GM12873 (cell line): ENCODE results near the gene CTSZ.

Experiments
- TF ChIP-seq, protein P1 (sequence below): IDR thresholded peaks from 2 replicates; pipeline ENCODE4 v1.5.1; 2012; ENCODE audit warnings: low read depth, mild to moderate bottlenecking, moderate library complexity, low read length, control low read depth; ENCODE audit not compliant: insufficient read depth; ENCODE audit errors: missing control alignments

CTSZ gene

DNA sequence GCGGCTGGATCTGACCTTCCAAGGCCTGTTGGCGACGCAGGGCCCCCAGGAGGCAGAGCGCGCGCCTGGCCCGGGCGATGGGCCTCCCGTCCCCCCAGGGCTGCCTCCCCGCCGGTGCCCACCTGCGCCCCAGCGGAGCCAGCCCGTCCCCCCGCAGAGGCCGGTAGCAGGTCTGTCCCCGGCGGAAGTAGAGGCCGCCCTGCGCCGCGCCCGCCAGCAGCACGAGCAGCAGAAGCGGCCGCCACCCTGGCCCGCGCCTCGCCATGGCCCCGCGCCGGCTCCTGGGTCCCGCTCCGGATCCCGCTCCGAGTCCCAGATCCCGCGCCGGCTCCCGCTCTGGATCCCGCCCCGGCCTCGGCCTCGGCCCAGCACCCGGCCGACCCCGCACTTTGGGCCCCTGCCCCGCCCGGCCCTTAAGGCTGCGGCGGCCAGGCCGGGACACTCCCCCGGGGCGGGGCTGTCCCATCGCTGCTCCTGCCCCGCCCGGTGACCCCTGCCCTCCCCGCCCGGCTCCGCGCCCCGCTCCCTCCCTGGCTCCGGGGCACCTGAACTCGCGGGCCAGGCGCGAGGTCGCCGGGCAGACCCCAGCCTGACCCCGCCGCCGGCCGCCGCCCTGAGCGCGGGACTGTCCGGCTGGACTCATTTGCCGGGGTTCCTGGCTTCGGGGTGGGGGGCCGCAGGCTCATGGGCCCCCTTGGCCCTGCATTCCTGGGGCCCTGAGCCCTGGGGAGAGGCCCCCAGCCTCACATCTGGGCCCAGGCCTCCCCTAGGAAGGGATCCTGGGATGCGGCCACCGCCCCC lies at the start of gene CTSZ:
CTSZ (minus strand) TSS at position 391 of the 801 bp plus-strand sequence; CDS start at position 265, 126 bp downstream.
- TF ChIP-seq, protein P1, sequence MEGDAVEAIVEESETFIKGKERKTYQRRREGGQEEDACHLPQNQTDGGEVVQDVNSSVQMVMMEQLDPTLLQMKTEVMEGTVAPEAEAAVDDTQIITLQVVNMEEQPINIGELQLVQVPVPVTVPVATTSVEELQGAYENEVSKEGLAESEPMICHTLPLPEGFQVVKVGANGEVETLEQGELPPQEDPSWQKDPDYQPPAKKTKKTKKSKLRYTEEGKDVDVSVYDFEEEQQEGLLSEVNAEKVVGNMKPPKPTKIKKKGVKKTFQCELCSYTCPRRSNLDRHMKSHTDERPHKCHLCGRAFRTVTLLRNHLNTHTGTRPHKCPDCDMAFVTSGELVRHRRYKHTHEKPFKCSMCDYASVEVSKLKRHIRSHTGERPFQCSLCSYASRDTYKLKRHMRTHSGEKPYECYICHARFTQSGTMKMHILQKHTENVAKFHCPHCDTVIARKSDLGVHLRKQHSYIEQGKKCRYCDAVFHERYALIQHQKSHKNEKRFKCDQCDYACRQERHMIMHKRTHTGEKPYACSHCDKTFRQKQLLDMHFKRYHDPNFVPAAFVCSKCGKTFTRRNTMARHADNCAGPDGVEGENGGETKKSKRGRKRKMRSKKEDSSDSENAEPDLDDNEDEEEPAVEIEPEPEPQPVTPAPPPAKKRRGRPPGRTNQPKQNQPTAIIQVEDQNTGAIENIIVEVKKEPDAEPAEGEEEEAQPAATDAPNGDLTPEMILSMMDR: no peak

DNA sequence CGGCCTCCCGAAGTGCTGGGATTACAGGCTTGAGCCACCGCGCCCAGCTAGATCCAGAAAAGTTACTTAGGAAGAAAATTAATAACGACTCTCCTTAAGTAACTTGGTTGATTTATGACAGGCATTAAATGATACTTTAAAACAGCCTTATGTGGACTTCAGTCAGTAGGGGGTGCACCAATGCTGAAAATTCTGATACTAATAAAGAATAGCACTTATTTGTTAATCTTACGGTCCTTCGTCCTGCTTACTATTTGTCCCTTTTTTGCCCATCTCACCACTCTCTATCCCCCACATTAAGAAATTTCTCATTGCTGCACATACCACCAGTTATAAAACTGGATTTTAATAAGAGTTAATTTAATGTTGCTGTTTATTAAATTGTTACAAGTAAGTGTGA lies 48.2 kb upstream of the CTSZ start:
- TF ChIP-seq, protein P1: peak; percentile 28

DNA sequence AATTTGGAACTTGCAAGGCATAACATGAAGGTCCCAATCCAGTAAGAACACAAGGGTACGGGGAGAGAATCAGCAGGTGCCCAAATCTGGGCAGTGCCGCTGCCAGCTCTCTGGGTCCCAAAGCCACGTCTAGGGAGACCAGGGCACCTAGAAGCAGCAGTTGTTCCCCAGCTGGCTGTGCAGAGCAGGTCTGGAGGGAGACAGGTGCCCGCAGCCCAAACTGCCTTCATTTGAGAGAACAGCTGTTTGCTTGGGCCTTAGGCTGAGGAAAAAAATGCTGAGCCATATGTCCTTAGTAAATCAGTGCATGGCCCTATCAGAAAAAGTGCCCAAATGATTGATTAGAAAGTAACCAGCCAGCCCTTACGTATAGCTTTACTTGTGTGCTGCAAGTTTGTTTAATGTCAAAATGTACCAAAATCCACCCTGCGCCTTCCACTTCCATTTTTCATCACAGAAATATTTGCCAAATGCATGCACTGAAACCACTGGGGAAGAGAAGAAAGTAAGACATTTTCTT lies 44.7 kb upstream of the CTSZ start:
- TF ChIP-seq, protein P1: no peak

DNA sequence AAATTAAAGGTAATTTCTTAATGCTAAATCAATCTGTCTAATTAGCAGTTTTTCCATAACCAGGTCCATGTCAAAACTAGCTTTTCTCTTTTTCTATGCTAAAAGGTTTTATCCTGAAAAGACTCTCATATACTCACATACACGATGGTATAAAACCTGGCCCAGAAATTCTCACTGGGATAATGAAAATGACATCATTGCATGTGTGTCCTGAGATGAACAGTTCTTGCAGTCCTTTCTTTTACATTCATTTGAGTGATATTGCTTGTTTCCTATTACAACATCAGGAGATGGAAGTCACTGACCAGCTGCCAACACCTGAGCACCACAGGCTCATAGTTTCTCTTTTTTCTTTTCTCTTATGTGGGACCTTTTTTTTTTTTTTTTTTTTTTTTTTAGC lies 43.4 kb upstream of the CTSZ start:
- TF ChIP-seq, protein P1: no peak

DNA sequence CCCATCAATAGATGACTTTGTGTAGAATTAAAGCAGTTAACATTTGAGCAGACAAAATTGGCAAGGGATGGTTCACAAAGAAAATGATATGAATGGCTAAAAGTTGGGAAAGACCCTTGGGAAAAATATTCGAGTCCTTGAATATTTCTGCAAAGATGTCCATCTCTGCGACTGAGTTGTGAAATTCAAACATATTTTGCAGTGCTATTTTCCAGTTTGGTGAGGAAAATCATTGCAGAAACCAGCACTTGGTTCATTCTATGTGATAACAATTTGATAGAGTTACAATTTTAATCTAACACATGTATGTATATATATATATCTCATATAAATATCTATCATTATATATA lies 41.6 kb upstream of the CTSZ start:
- TF ChIP-seq, protein P1: no peak

DNA sequence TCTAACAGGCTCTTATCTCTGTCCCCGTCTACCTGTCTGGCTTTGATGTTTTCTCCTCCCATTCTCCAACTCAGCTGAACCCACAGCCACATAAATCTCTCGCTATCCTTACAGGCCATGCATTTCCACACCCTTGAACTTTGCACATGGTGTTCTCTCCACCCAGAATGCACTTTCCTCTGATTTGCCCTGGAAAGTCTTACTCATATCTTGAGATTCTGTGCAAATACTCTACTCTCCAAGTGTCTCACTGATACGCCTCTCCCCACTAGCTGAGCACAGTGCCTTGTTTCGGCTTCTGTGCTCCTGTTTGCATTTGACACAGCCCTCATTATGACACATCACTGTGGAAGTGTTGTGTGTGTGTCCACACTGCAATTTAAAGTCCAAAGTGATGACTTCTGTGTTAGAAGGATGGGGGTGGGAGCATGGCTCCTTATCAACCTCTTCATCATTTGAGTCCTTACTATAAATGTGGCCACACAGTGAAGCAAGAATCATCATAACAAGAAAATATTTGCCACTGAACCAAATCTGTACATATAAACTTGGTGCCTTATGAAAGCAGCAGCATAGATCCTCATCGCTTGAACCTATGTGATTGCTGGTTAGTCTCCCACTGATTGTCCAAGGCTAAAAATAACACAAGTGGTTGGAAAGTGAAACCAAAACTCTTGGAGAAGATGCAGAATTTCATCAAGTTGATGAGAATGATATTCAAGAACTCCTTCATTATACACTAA lies 41.1 kb upstream of the CTSZ start:
- TF ChIP-seq, protein P1: no peak

DNA sequence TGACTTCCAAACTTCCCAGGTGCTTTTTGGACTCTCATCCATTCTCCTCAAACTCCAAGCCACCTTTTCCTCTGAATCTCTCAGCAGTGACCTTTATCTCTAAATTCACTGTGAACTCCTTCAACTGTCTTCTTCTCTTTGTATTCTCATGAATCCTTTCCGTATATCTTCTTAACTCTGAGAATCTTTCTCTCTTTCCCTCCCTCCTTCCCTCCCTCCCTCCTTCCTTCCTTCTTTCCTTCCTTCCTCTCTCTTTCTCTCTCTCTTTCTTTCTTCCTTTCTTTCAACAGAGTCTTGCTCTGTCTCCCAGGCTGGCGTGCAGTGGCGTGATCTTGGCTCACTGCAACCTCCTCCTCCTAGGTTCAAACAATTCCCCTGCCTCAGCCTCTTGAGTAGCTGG lies 39.8 kb upstream of the CTSZ start:
- TF ChIP-seq, protein P1: no peak
